Measurements from ENCODE around the gene SPACA5.
"Not testable (repeated sequence)": the region's sequence is repeated elsewhere in the genome, so short reads cannot be mapped to it uniquely, and the experiment has no call there.

SPACA5 gene

GRCh38 chrX:48009445-48009960 is 2.7 kb downstream of the SPACA5 start:
- H3K14ac ChIP-seq (ENCODE audit: low read length); H3K27ac ChIP-seq (ENCODE audit: low read depth, low read length); H3K79me1 ChIP-seq (ENCODE audit: low read length); H2AK5ac ChIP-seq (ENCODE audit: low read length); H2BK5ac ChIP-seq (ENCODE audit: low read depth, low read length, poor library complexity); DNase-seq; H3K9me3 ChIP-seq (ENCODE audit: insufficient read depth, low read depth, low read length); H4K91ac ChIP-seq (ENCODE audit: low read depth, low read length); H3K4me3 ChIP-seq (ENCODE audit: low read depth, low read length); H3K27me3 ChIP-seq (ENCODE audit: insufficient read depth, low read length); H3K4ac ChIP-seq (ENCODE audit: low read depth, low read length); H3K18ac ChIP-seq (ENCODE audit: low read length); H3K36me3 ChIP-seq (ENCODE audit: control insufficient read depth in 1 of 2, insufficient read depth in 2 of 2, low read length in 2 of 2); H3K9ac ChIP-seq (ENCODE audit: low read length); H2AFZ ChIP-seq (ENCODE audit: insufficient read depth, low read length, poor library complexity); H3K23ac ChIP-seq (ENCODE audit: low read length); H4K12ac ChIP-seq (ENCODE audit: low read depth, low read length); H3K79me2 ChIP-seq (ENCODE audit: control insufficient read depth, insufficient read depth, low read length, poor library complexity); H2BK12ac ChIP-seq (ENCODE audit: low read length); H4K8ac ChIP-seq (ENCODE audit: low read depth, low read length); H2BK120ac ChIP-seq (ENCODE audit: insufficient read depth, low read length, poor library complexity); H3K4me1 ChIP-seq (ENCODE audit: control insufficient read depth in 1 of 2, insufficient read depth in 2 of 2, low read length in 2 of 2); H3K4me2 ChIP-seq (ENCODE audit: low read length): not testable (repeated sequence)
- WGBS (ENCODE audit: extremely low coverage, insufficient coverage, insufficient read length): no CpG with 5 or more reads among the region's 2 CpGs

- H3K79me1 ChIP-seq (ENCODE audit: low read length); H3K79me2 ChIP-seq (ENCODE audit: control insufficient read depth, insufficient read depth, low read length, poor library complexity); H3K4me3 ChIP-seq (ENCODE audit: low read depth, low read length); H3K27ac ChIP-seq (ENCODE audit: low read depth, low read length); H4K8ac ChIP-seq (ENCODE audit: low read depth, low read length); H4K91ac ChIP-seq (ENCODE audit: low read depth, low read length); H2BK12ac ChIP-seq (ENCODE audit: low read length); H2BK5ac ChIP-seq (ENCODE audit: low read depth, low read length, poor library complexity); H3K18ac ChIP-seq (ENCODE audit: low read length); H3K9me3 ChIP-seq (ENCODE audit: insufficient read depth, low read depth, low read length); H3K9ac ChIP-seq (ENCODE audit: low read length); DNase-seq; H3K4me1 ChIP-seq (ENCODE audit: control insufficient read depth in 1 of 2, insufficient read depth in 2 of 2, low read length in 2 of 2); H3K14ac ChIP-seq (ENCODE audit: low read length); H2AFZ ChIP-seq (ENCODE audit: insufficient read depth, low read length, poor library complexity); H3K36me3 ChIP-seq (ENCODE audit: control insufficient read depth in 1 of 2, insufficient read depth in 2 of 2, low read length in 2 of 2); H3K23ac ChIP-seq (ENCODE audit: low read length); H3K4ac ChIP-seq (ENCODE audit: low read depth, low read length); H2BK120ac ChIP-seq (ENCODE audit: insufficient read depth, low read length, poor library complexity); H3K27me3 ChIP-seq (ENCODE audit: insufficient read depth, low read length); H3K4me2 ChIP-seq (ENCODE audit: low read length); H4K12ac ChIP-seq (ENCODE audit: low read depth, low read length); H2AK5ac ChIP-seq (ENCODE audit: low read length): not testable (repeated sequence)
- no CpG with 5 or more reads among the region's 46 CpGs for WGBS (ENCODE audit: extremely low coverage, insufficient coverage, insufficient read length)
These were observed 10.0 kb downstream of the SPACA5 start for GRCh38 chrX:48016583-48017310.

- H3K27me3 ChIP-seq (ENCODE audit: insufficient read depth, low read length); H3K9me3 ChIP-seq (ENCODE audit: insufficient read depth, low read depth, low read length); H3K79me1 ChIP-seq (ENCODE audit: low read length); H4K12ac ChIP-seq (ENCODE audit: low read depth, low read length); H4K8ac ChIP-seq (ENCODE audit: low read depth, low read length); H2AK5ac ChIP-seq (ENCODE audit: low read length); H3K9ac ChIP-seq (ENCODE audit: low read length); H3K14ac ChIP-seq (ENCODE audit: low read length); H3K79me2 ChIP-seq (ENCODE audit: control insufficient read depth, insufficient read depth, low read length, poor library complexity); H3K4me2 ChIP-seq (ENCODE audit: low read length); H3K18ac ChIP-seq (ENCODE audit: low read length); H3K36me3 ChIP-seq (ENCODE audit: control insufficient read depth in 1 of 2, insufficient read depth in 2 of 2, low read length in 2 of 2); DNase-seq; H2BK12ac ChIP-seq (ENCODE audit: low read length); H4K91ac ChIP-seq (ENCODE audit: low read depth, low read length); H2BK120ac ChIP-seq (ENCODE audit: insufficient read depth, low read length, poor library complexity); H2BK5ac ChIP-seq (ENCODE audit: low read depth, low read length, poor library complexity); H3K4ac ChIP-seq (ENCODE audit: low read depth, low read length); H3K27ac ChIP-seq (ENCODE audit: low read depth, low read length); H3K4me3 ChIP-seq (ENCODE audit: low read depth, low read length); H3K4me1 ChIP-seq (ENCODE audit: control insufficient read depth in 1 of 2, insufficient read depth in 2 of 2, low read length in 2 of 2); H2AFZ ChIP-seq (ENCODE audit: insufficient read depth, low read length, poor library complexity); H3K23ac ChIP-seq (ENCODE audit: low read length): not testable (repeated sequence)
- WGBS (ENCODE audit: extremely low coverage, insufficient coverage, insufficient read length): no CpG with 5 or more reads among the region's 1 CpG
These were observed 13.1 kb downstream of the SPACA5 start for GRCh38 chrX:48019892-48020291.

GRCh38 chrX:48020472-48020871 is 13.7 kb downstream of the SPACA5 start:
- H3K79me1 ChIP-seq (ENCODE audit: low read length); H3K14ac ChIP-seq (ENCODE audit: low read length); H3K4me3 ChIP-seq (ENCODE audit: low read depth, low read length); H3K27ac ChIP-seq (ENCODE audit: low read depth, low read length); H4K12ac ChIP-seq (ENCODE audit: low read depth, low read length); H2BK120ac ChIP-seq (ENCODE audit: insufficient read depth, low read length, poor library complexity); H3K9me3 ChIP-seq (ENCODE audit: insufficient read depth, low read depth, low read length); H3K4ac ChIP-seq (ENCODE audit: low read depth, low read length); H2BK5ac ChIP-seq (ENCODE audit: low read depth, low read length, poor library complexity); H3K79me2 ChIP-seq (ENCODE audit: control insufficient read depth, insufficient read depth, low read length, poor library complexity); H3K4me2 ChIP-seq (ENCODE audit: low read length); H4K8ac ChIP-seq (ENCODE audit: low read depth, low read length); H2BK12ac ChIP-seq (ENCODE audit: low read length); H4K91ac ChIP-seq (ENCODE audit: low read depth, low read length); H2AK5ac ChIP-seq (ENCODE audit: low read length); H3K36me3 ChIP-seq (ENCODE audit: control insufficient read depth in 1 of 2, insufficient read depth in 2 of 2, low read length in 2 of 2); H3K18ac ChIP-seq (ENCODE audit: low read length); H3K9ac ChIP-seq (ENCODE audit: low read length); H2AFZ ChIP-seq (ENCODE audit: insufficient read depth, low read length, poor library complexity); H3K27me3 ChIP-seq (ENCODE audit: insufficient read depth, low read length); H3K4me1 ChIP-seq (ENCODE audit: control insufficient read depth in 1 of 2, insufficient read depth in 2 of 2, low read length in 2 of 2); H3K23ac ChIP-seq (ENCODE audit: low read length): not testable (repeated sequence)
- DNase-seq: peak in 1 of 2 donors; percentile 39
- WGBS (ENCODE audit: extremely low coverage, insufficient coverage, insufficient read length): no CpG with 5 or more reads among the region's 11 CpGs

All from trophoblast cell (in vitro differentiated cells and primary cell).